CD14-positive monocyte (primary cell): ENCODE data around the gene DEAF1. TPM values are rescaled to one million over a fixed set of nuclear protein-coding genes. Genes with fewer than 3 reads are reported as not detected.

Experiments used
- DNase-seq, 3 donors: peaks; one replicate each; pipeline ENCODE4 v3.0.0-alpha.2; 2011 to 2022
- H2AFZ ChIP-seq: 2 replicates; pipeline ENCODE4 v1.6.0; 2012; ENCODE audit warnings: mild to moderate bottlenecking, low read depth, low read length, inconsistent platforms; ENCODE audit not compliant: insufficient read depth, poor library complexity, severe bottlenecking
- H3K27ac ChIP-seq, 2 donors: 1 replicate in 1 of 2; 2 replicates in 1 of 2; pipeline ENCODE4 v1.5.1; 2012 to 2013; ENCODE audit warnings: low read length in 2 of 2, control low read depth in 1 of 2, inconsistent platforms in 1 of 2, low read depth in 1 of 2, mild to moderate bottlenecking in 1 of 2
- H3K27me3 ChIP-seq, 2 donors: one replicate each; pipeline versions ENCODE4 v1.6.0 to v1.6.1; 2011 to 2013; ENCODE audit warnings: low read length in 2 of 2; ENCODE audit not compliant: control insufficient read depth in 2 of 2, insufficient read depth in 2 of 2
- H3K36me3 ChIP-seq, 2 donors: replicated peaks in 1 of 2; 1 replicate in 1 of 2; 2 replicates in 1 of 2; pipeline versions ENCODE4 v1.5.1 to v1.6.1; 2012 to 2013; ENCODE audit warnings: low read length in 2 of 2, control low read depth in 1 of 2, inconsistent platforms in 1 of 2, mild to moderate bottlenecking in 1 of 2; ENCODE audit not compliant: insufficient read depth in 2 of 2, control insufficient read depth in 1 of 2
- H3K4me1 ChIP-seq, 2 donors: 1 replicate in 1 of 2; 2 replicates in 1 of 2; pipeline versions ENCODE4 v1.5.1 to v1.6.1; 2012 to 2013; ENCODE audit warnings: low read length in 2 of 2, control low read depth in 1 of 2, inconsistent platforms in 1 of 2, mild to moderate bottlenecking in 1 of 2, moderate library complexity in 1 of 2; ENCODE audit not compliant: insufficient read depth in 2 of 2, control insufficient read depth in 1 of 2
- H3K4me2 ChIP-seq: replicated peaks from 2 replicates; pipeline ENCODE3; 2012; ENCODE audit warnings: low read length, moderate library complexity, mild to moderate bottlenecking; ENCODE audit not compliant: poor library complexity, severe bottlenecking; ENCODE audit errors: extremely low read depth
- H3K4me3 ChIP-seq, 3 experiments: fragments of 200-600 bp in 1 of 3; sonication (generic) in 1 of 3; replicated peaks in 1 of 3; 1 replicate in 2 of 3; 2 replicates in 1 of 3; pipeline ENCODE4 v1.5.1; 2011 to 2013; ENCODE audit warnings: low read length in 3 of 3, mild to moderate bottlenecking in 3 of 3, control low read depth in 2 of 3, low read depth in 2 of 3, inconsistent platforms in 1 of 3, moderate library complexity in 1 of 3
- H3K79me2 ChIP-seq: 2 replicates; pipeline ENCODE4 v1.6.0; 2012; ENCODE audit warnings: mild to moderate bottlenecking, control low read depth, inconsistent platforms, low read length, moderate library complexity; ENCODE audit not compliant: insufficient read depth
- H3K9ac ChIP-seq: 2 replicates; pipeline ENCODE4 v1.6.0; 2017; ENCODE audit warnings: low read length, mild to moderate bottlenecking; ENCODE audit not compliant: insufficient read depth, poor library complexity, severe bottlenecking
- H3K9me3 ChIP-seq, 2 donors: replicated peaks in 1 of 2; 1 replicate in 1 of 2; 2 replicates in 1 of 2; pipeline versions ENCODE4 v1.5.1 to v1.6.1; 2012 to 2013; ENCODE audit warnings: low read length in 2 of 2, control low read depth in 1 of 2; ENCODE audit not compliant: control insufficient read depth in 1 of 2, insufficient read depth in 1 of 2
- H4K20me1 ChIP-seq: 2 replicates; pipeline ENCODE4 v1.6.0; 2012; ENCODE audit warnings: mild to moderate bottlenecking, low read length, control low read depth, moderate library complexity; ENCODE audit not compliant: insufficient read depth
- H3K27ac Mint-ChIP-seq, 7 donors: one replicate each; pipeline ENCODE4 v1.8.0; 2020; ENCODE audit warnings: mild to moderate bottlenecking in 7 of 7, mixed read lengths in 7 of 7, moderate library complexity in 6 of 7, inconsistent platforms in 2 of 7
- H3K27me3 Mint-ChIP-seq, 3 donors: one replicate each; pipeline ENCODE4 v1.8.0; 2021 to 2022; ENCODE audit warnings: low read depth in 3 of 3, mild to moderate bottlenecking in 3 of 3, mixed read lengths in 3 of 3, moderate library complexity in 3 of 3, inconsistent platforms in 1 of 3
- H3K36me3 Mint-ChIP-seq, 2 donors: one replicate each; pipeline ENCODE4 v1.8.0; 2020; ENCODE audit warnings: mixed read lengths in 2 of 2, inconsistent platforms in 1 of 2, mild to moderate bottlenecking in 1 of 2
- H3K4me1 Mint-ChIP-seq: one replicate; pipeline ENCODE4 v1.8.0; 2020; ENCODE audit warnings: mild to moderate bottlenecking, mixed read lengths
- H3K4me3 Mint-ChIP-seq, 2 donors: one replicate each; pipeline ENCODE4 v1.8.0; 2020; ENCODE audit warnings: mild to moderate bottlenecking in 2 of 2, mixed read lengths in 2 of 2, moderate library complexity in 1 of 2
- H3K9me3 Mint-ChIP-seq, 7 donors: one replicate each; pipeline ENCODE4 v1.8.0; 2020 to 2022; ENCODE audit warnings: mixed read lengths in 7 of 7, mild to moderate bottlenecking in 6 of 7, moderate library complexity in 6 of 7, inconsistent platforms in 2 of 7
- CTCF ChIP-seq: fragments of 200-600 bp; IDR thresholded peaks from one replicate; pipeline ENCODE4 v1.8.0; 2022; ENCODE audit warnings: antibody characterized with exemption, mild to moderate bottlenecking
- WGBS: methylation state at CpG from one replicate; pipeline ENCODE4 v1.1.5; 2013; ENCODE audit warnings: missing lambda C conversion rate; ENCODE audit not compliant: insufficient coverage; 5-methylcytosine and 5-hydroxymethylcytosine counted together
- intact Hi-C, 2 donors: fragments of 100-400 bp; cut with micrococcal nuclease; formaldehyde crosslinking; loops; one replicate each; pipeline versions ENCODE4 v1.15.0 to v1.15.1; 2023
- polyA plus RNA-seq, 3 donors: library from polyadenylated mRNA; depleted of rRNA in 1 of 3; unstranded in 2 of 3; stranded (reverse) in 1 of 3; fragments of 300-500 nt in 2 of 3; fragments of >200 nt in 1 of 3; fragmentation: Illumina TruSeq in 2 of 3; gene quantifications; 1 replicate in 2 of 3; 2 replicates in 1 of 3; pipeline ENCODE4 v1.2.3, GENCODE V29; 2012 to 2021

The DEAF1 gene
- polyA plus RNA-seq, 3 donors, result 18.0 to 22.3 (median 22.2) TPM

GRCh38 chr11:618856-619627 is 76.0 kb downstream of the DEAF1 start:
- no peak overlapping the region for H3K4me3 Mint-ChIP-seq
- H3K27ac Mint-ChIP-seq, result peak overlapping the region in 1 of 7 donors; percentile 68

More at GRCh38 chr11:618856-619627, 76.0 kb downstream of the DEAF1 start:
- Histone ChIP-seq H3K27me3 (no peaks in the 10 kb centered on the region), H3K9me3 (no peaks in the 10 kb centered on the region), H3K4me2 (no peak overlapping the region), H2AFZ (no peak overlapping the region), H3K36me3 (peaks cover 8 to 9% of the 10 kb centered on the region in 2 donors), H4K20me1 (peaks cover 12% of the 10 kb centered on the region), H3K4me3 (no peak overlapping the region), H3K79me2 (peaks cover 15% of the 10 kb centered on the region), H3K9ac (no peak overlapping the region), H3K27ac (no peak overlapping the region), H3K4me1 (peaks cover 39 to 46% of the 10 kb centered on the region in 2 donors)
- Mint-ChIP-seq H3K36me3 (peaks cover 3 to 30% of the 10 kb centered on the region in 2 donors), H3K9me3 (no peaks in the 10 kb centered on the region), H3K4me1 (peaks cover 36% of the 10 kb centered on the region), H3K27me3 (peaks cover 0 to 4% (median 0%) of the 10 kb centered on the region in 3 donors)
- 94% methylated on average over 6 of the region's 24 CpGs for WGBS
- no peak for DNase-seq
- intact Hi-C loops, result no loop called here
- TF ChIP-seq CTCF, result no peak
